Activated T-helper 2 cell treated with anti-CD3 and anti-CD28 coated beads, Interferon-gamma antibody, Interleukin-2, Interleukin-4, amounts not matched to agents 10 μg/mL and 5 μg/mL and 100 μg/mL, durations not matched to agents 14 hours and 24 hours and 36 hours (primary cell): ENCODE results near the gene SHISA6. TPM values are rescaled to one million over a fixed set of nuclear protein-coding genes. Genes with fewer than 3 reads are reported as not detected.

Experiments
- DNase-seq: peaks from one replicate; pipeline ENCODE4 v3.0.0; 2021; ENCODE audit warnings: low spot score
- H3K27ac Mint-ChIP-seq: one replicate; pipeline ENCODE4 v1.8.0; 2021; ENCODE audit warnings: mixed read lengths
- H3K27me3 Mint-ChIP-seq: one replicate; pipeline ENCODE4 v1.8.0; 2021; ENCODE audit warnings: low read depth, mixed read lengths
- H3K36me3 Mint-ChIP-seq: one replicate; pipeline ENCODE4 v1.8.0; 2021; ENCODE audit warnings: low read depth, mixed read lengths
- H3K4me1 Mint-ChIP-seq: one replicate; pipeline ENCODE4 v1.8.0; 2021; ENCODE audit warnings: low read depth, mixed read lengths
- H3K4me3 Mint-ChIP-seq: one replicate; pipeline ENCODE4 v1.8.0; 2021; ENCODE audit warnings: low read depth, mild to moderate bottlenecking, moderate library complexity, mixed read lengths
- H3K9me3 Mint-ChIP-seq: one replicate; pipeline ENCODE4 v1.8.0; 2021; ENCODE audit warnings: mixed read lengths
- intact Hi-C: fragments of 100-400 bp; cut with micrococcal nuclease; formaldehyde crosslinking; loops from one replicate; pipeline ENCODE4 v1.15.1; 2023
- total RNA-seq: library from RNA; stranded (reverse); gene quantifications from 2 replicates; pipeline ENCODE4 v1.2.3, GENCODE V29; 2022

Gene SHISA6
- total RNA-seq, 1 donor from 2014 or later: not detected

DNA sequence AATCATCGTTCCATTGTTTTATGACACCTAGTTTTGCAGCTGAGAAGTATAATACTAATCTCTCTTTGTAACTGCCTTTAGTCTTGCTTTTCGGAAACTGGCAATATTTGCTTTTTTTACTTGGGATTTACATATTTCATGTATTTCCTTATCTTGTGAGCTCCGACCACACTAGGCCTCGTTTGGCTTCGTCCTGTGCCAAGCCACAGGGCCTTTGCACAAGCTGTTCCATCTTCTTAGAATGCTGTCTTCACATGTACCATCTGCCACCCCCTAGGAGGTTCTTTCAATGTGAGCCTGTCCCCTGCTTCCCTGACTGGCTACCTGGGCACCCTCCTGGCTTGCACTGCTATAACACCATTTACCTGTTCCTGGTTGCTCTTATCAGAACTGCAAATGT is 77.2 kb downstream of the SHISA6 start:
- Mint-ChIP-seq H3K4me1 (no peaks in the 10 kb centered on the region), H3K9me3 (peaks cover 11% of the 10 kb centered on the region), H3K36me3 (no peaks in the 10 kb centered on the region), H3K27me3 (no peaks in the 10 kb centered on the region), H3K27ac (no peak overlapping the region), H3K4me3 (no peak overlapping the region)
- intact Hi-C loops: no loop called here
- DNase-seq: no peak

DNA sequence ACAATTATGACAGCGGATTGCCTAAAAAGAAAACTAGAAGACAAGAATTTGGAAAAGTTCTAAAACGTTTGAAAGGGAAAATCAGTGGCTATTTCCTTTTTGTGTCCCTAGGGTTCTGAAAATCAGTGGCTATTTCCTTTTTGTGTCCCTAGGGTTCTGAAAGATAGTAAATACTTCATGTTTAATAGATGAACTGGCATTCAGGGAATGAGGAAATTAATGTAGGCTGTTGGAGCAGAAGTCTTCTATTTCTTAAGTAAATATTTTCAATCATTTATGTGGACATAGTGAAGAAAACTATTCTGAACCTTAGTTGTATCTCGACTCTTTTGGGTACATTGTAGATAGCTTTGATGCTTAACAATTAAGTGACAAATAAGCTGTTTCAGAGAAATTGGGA is 78.9 kb downstream of the SHISA6 start:
- Mint-ChIP-seq H3K27ac (no peak overlapping the region), H3K9me3 (peaks cover 11% of the 10 kb centered on the region), H3K4me3 (no peak overlapping the region), H3K4me1 (no peaks in the 10 kb centered on the region), H3K27me3 (no peaks in the 10 kb centered on the region), H3K36me3 (no peaks in the 10 kb centered on the region)
- intact Hi-C loops: no loop called here
- no peak for DNase-seq

DNA sequence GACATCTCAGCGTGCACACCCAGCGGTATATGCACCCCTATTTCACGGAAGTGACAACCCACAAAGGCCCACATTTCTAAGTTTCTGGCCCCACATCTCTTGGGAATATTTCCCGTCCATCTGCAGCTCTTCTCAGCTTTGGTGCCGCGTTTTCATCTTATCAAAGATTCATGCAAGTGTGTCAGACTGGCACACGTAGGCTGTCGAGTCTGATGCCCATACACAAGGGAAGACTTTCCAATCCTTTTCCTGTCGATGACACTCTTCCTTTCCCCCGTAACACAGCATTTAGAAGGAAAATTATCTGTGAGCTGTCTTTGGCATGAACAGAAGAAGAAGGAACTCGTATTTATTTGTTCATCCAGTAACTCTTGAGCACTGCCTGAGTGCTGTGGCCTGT is 83.0 kb downstream of the SHISA6 start:
- intact Hi-C loops: no loop called here
- DNase-seq: no peak
- Mint-ChIP-seq H3K9me3 (peaks cover 7% of the 10 kb centered on the region), H3K27ac (no peak overlapping the region), H3K27me3 (no peaks in the 10 kb centered on the region), H3K4me3 (no peak overlapping the region), H3K36me3 (no peaks in the 10 kb centered on the region), H3K4me1 (no peaks in the 10 kb centered on the region)

DNA sequence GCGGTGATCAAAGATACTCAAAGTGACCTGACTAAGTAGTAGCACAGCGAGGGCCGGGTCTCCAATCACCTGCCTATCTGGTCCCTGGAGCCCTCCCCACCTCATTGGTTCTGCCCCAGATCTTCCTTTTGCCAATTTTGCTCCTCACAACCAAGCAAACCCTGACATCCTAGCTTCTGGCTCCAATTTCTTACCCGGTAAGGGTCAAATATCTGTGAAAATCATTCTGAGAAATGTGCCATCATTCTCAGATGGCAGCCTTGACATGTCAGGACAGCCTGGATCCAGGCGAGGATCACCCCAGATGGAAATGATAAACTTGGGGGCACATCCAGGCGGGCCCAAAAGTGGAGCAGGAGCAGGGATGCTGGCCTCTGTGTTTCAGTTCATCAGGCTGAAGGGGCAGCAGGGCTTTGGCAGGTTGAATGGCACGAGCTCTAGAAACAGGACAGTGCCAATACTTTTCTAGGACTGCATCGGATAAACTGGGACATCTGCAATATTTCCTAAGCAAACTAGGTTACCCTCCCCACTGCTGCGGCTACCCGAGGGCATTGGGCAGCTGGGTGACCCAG is 83.9 kb downstream of the SHISA6 start:
- H3K36me3 Mint-ChIP-seq: no peaks in the 10 kb centered on the region
- no peak overlapping the region for H3K4me3 Mint-ChIP-seq
- intact Hi-C loops: no loop called here

DNA sequence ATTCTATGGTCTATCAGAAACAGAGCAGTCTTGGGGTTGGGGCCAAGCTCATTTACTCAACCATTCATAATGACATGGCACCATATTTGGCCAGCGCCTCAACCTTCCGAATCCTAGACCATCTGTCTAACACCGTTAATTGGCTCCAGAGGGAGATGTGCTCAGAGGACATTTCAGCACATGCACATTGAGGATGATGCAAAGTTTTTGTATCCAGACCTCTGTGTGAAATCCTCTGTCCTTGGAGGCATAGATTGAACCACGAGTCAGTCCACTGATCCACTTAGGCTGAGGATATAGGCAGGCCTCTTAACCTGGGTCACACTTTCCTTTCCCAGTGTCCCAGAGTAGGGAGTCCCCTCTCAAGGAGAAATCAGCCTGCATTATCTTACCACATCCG is 85.5 kb downstream of the SHISA6 start:
- no peak overlapping the region for H3K4me3 Mint-ChIP-seq
- DNase-seq: no peak
- no peaks in the 10 kb centered on the region for H3K36me3 Mint-ChIP-seq
- H3K4me1 Mint-ChIP-seq: no peaks in the 10 kb centered on the region
- intact Hi-C loops: no loop called here
- no peaks in the 10 kb centered on the region for H3K27me3 Mint-ChIP-seq
- H3K9me3 Mint-ChIP-seq: peaks cover 4% of the 10 kb centered on the region
- H3K27ac Mint-ChIP-seq: no peak overlapping the region

More for the DNA sequence above, 83.9 kb downstream of the SHISA6 start:
- H3K9me3 Mint-ChIP-seq: peaks cover 7% of the 10 kb centered on the region
- DNase-seq: no peak
- no peaks in the 10 kb centered on the region for H3K4me1 Mint-ChIP-seq
- H3K27me3 Mint-ChIP-seq: no peaks in the 10 kb centered on the region
- H3K27ac Mint-ChIP-seq: no peak overlapping the region

DNA sequence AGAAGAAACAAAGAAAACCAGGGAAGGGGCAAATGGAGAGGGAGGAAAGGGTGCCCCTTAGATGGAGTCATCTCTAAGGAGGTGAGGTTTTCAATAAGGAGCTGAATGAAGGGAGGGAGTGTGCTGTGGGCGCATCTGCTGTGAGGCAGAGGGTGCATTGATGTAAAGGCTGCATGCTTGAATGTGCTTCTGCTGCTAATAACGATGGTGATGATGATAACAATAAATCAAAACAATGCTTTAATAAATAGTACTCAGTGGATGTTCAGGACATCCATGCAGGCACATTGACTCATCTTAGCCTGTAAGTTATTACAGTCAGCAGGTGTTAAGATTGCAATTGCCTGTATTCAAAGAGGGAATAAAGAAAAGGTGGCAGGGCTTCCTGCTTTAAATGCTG is 87.8 kb downstream of the SHISA6 start:
- intact Hi-C loops: no loop called here
- no peaks in the 10 kb centered on the region for H3K9me3 Mint-ChIP-seq
- no peaks in the 10 kb centered on the region for H3K27me3 Mint-ChIP-seq
- no peak overlapping the region for H3K4me3 Mint-ChIP-seq
- H3K36me3 Mint-ChIP-seq: no peaks in the 10 kb centered on the region
- H3K27ac Mint-ChIP-seq: no peak overlapping the region
- no peaks in the 10 kb centered on the region for H3K4me1 Mint-ChIP-seq
- DNase-seq: no peak

DNA sequence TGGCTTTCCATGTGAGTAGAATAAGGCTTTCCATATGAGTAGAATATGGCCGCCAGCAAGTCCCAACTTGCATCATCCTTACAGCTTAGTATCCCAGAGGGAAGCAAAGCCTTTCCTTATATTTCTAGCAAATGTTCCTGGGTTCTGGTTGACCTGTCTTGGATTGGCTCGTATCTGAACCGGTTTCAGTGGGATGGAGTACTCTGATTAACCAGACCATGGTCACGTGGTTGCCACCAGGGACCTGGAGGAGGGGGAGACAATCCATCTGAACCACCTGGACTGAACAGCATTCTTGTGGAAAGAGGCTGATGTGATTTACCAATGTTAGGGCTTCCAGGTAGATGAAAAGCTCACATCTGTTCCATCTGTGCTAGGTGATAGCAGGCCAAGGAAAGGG is 89.0 kb downstream of the SHISA6 start:
- no peak for DNase-seq
- Mint-ChIP-seq H3K9me3 (no peaks in the 10 kb centered on the region), H3K4me3 (no peak overlapping the region), H3K36me3 (no peaks in the 10 kb centered on the region), H3K27ac (no peak overlapping the region), H3K27me3 (no peaks in the 10 kb centered on the region), H3K4me1 (no peaks in the 10 kb centered on the region)
- intact Hi-C loops: no loop called here

GRCh38 chr17:11330826-11331225 is 89.8 kb downstream of the SHISA6 start:
- H3K9me3 Mint-ChIP-seq: no peaks in the 10 kb centered on the region

DNA sequence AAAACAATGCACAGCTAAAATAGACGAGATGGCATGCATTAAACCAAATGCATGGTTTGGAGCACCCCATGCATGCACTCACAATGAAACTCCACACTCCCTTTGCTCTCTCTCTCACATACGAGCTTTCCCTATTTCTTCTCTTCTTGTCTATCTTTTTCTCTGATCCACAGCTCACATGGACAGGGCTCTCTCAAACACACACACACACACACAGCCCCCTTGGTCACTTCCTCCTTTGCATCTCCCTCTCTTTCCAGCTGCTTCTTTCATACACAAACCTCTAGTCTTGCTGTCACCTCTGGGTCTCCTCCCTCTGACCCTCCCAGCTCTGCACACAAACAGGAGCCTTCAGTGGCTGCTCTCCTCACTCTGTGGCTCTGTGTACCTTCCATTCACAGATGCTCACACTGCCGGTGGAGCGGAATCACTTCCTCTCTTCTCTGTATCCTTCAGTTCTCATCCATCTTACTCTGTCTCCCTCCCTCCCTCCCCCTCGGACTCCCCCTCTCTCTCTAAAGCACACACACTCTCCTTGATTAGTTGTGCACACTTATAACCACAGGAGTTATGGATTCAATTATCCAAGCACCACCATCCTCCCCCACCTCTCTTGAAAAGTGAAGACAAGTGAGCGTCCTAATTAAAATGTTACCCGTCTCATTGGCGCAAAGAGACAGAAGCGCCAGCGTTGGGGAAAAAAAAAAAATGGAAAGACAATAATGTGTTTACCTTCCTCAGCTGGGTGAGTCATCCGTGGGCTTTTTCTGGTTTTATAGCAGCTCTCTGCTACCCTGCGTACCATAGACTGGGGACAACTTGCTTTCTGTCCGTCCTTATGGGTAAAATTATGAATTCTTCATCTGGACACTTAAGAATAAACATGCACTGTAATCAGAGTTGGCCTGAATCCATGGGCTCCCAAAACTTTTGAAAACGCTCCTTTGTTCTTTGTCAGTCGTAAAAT is 90.8 kb downstream of the SHISA6 start:
- Mint-ChIP-seq H3K27me3 (no peaks in the 10 kb centered on the region), H3K4me1 (no peaks in the 10 kb centered on the region), H3K9me3 (no peaks in the 10 kb centered on the region), H3K27ac (no peak overlapping the region), H3K36me3 (no peaks in the 10 kb centered on the region), H3K4me3 (no peak overlapping the region)
- intact Hi-C loops: no loop called here
- DNase-seq: no peak

More at GRCh38 chr17:11330826-11331225, 89.8 kb downstream of the SHISA6 start:
- intact Hi-C loops: no loop called here
- Mint-ChIP-seq H3K4me3 (no peak overlapping the region), H3K27ac (no peak overlapping the region), H3K4me1 (no peaks in the 10 kb centered on the region), H3K36me3 (no peaks in the 10 kb centered on the region), H3K27me3 (no peaks in the 10 kb centered on the region)
- no peak for DNase-seq

- Mint-ChIP-seq H3K36me3 (no peaks in the 10 kb centered on the region), H3K27ac (no peak overlapping the region), H3K9me3 (no peaks in the 10 kb centered on the region), H3K4me1 (no peaks in the 10 kb centered on the region), H3K27me3 (no peaks in the 10 kb centered on the region), H3K4me3 (no peak overlapping the region)
- DNase-seq: no peak
- intact Hi-C loops: no loop called here
These were observed 91.7 kb downstream of the SHISA6 start for GRCh38 chr17:11332706-11333105.

DNA sequence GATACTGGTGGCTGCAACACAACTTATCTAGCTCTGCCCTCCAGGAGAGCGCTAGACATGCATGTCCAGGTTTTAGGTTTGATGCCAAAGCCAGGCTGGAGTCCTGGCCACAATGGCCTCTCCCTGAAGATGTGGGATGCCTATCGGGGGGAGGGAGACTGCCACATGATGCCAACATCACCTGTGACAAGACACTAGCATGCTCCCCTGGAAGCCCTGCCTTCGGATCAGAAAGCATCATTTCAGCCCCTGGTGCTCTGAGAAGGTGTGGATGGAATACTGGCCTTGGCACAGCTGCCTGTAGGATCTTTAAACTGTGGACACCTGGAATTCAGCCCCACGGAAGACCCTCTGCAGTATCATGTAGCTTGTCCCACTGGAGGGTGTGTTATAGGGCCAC is 93.5 kb downstream of the SHISA6 start:
- Mint-ChIP-seq H3K36me3 (no peaks in the 10 kb centered on the region), H3K27me3 (no peaks in the 10 kb centered on the region), H3K27ac (no peak overlapping the region), H3K4me3 (no peak overlapping the region), H3K9me3 (no peaks in the 10 kb centered on the region), H3K4me1 (no peaks in the 10 kb centered on the region)
- intact Hi-C loops: no loop called here
- DNase-seq: no peak

DNA sequence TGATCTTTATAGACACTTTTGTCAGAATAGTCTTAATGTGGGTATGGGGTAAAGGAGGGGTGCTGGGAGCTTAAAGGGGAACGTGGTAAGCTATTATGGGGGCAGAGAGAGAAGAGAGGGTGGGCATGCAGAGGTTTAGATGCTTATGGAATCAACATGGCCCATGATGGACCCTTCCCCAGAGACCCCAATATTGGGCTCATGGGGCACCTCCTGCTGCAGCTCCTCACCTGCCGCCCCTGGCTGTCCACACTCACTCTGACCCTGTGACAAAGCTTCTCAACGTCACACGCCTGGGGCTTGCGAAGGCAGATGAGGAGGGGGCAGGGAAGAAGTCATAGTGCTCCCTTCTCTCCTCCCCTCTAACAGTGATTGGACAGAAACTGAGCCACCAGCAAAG is 95.3 kb downstream of the SHISA6 start:
- H3K4me3 Mint-ChIP-seq: no peak overlapping the region
- no peaks in the 10 kb centered on the region for H3K4me1 Mint-ChIP-seq
- intact Hi-C loops: no loop called here
- no peaks in the 10 kb centered on the region for H3K36me3 Mint-ChIP-seq
- H3K27ac Mint-ChIP-seq: no peak overlapping the region
- DNase-seq: no peak
- H3K9me3 Mint-ChIP-seq: no peaks in the 10 kb centered on the region
- no peaks in the 10 kb centered on the region for H3K27me3 Mint-ChIP-seq

DNA sequence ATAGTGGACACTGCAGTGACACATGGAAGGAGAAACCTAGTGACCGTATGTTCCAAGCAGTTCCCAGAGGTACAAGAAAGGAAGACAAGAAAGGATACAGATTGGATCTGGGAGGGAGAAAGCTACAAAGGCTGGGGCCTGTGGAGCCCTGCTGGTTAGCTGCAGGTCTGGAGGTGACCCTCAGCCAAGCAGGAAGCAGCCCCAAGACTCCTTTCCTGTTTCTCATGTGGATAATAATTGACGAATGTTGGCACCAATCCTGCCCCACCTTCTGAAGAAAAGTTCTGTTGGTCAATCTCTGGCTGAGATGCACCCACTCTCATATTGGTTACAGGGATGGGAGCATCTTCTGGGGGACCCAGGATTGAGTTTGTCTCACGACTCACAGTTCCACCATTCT is 99.8 kb downstream of the SHISA6 start:
- Mint-ChIP-seq H3K4me1 (no peaks in the 10 kb centered on the region), H3K4me3 (no peak overlapping the region), H3K9me3 (no peaks in the 10 kb centered on the region), H3K36me3 (no peaks in the 10 kb centered on the region), H3K27me3 (no peaks in the 10 kb centered on the region), H3K27ac (no peak overlapping the region)
- DNase-seq: no peak
- intact Hi-C loops: no loop called here
